GM21528 (cell line): ENCODE measurements around the gene TMEM181.
"Not testable (repeated sequence)": the region's sequence is repeated elsewhere in the genome, so short reads cannot be mapped to it uniquely, and the experiment has no call there.

Source experiments
- ATAC-seq: cut with Tn5 transposase; IDR thresholded peaks from one replicate; pipeline ENCODE4 v1.9.1; 2021; ENCODE audit warnings: mild to moderate bottlenecking, moderate library complexity; ENCODE audit not compliant: unreplicated experiment, low FRiP score

The TMEM181 gene

GRCh38 chr6:158653577-158654354, 93.9 kb downstream of the TMEM181 start:
- ATAC-seq, result peak; percentile 50

GRCh38 chr6:158654498-158654897, 94.6 kb downstream of the TMEM181 start:
- no peak for ATAC-seq

GRCh38 chr6:158654960-158655489, 95.1 kb downstream of the TMEM181 start:
- ATAC-seq, result no peak

- ATAC-seq, result no peak
Measured at GRCh38 chr6:158655569-158656450, 95.9 kb downstream of the TMEM181 start.

- ATAC-seq, result not testable (repeated sequence)
Measured at GRCh38 chr6:158656986-158657385, 97.1 kb downstream of the TMEM181 start.

- no peak for ATAC-seq
Measured at GRCh38 chr6:158660333-158660754, 100.5 kb downstream of the TMEM181 start.

GRCh38 chr6:158661156-158661685, 101.3 kb downstream of the TMEM181 start:
- ATAC-seq, result no peak

- ATAC-seq, result no peak
Measured at GRCh38 chr6:158662607-158662953, 102.7 kb downstream of the TMEM181 start.

- ATAC-seq, result no peak
Measured at GRCh38 chr6:158662954-158663624, 103.2 kb downstream of the TMEM181 start.

GRCh38 chr6:158663625-158664165, 103.8 kb downstream of the TMEM181 start:
- ATAC-seq, result no peak

- ATAC-seq, result no peak
Measured at GRCh38 chr6:158665332-158665731, 105.4 kb downstream of the TMEM181 start.

GRCh38 chr6:158666628-158667359, 106.9 kb downstream of the TMEM181 start:
- ATAC-seq, result no peak

- ATAC-seq, result no peak
Measured at GRCh38 chr6:158667360-158667981, 107.6 kb downstream of the TMEM181 start.

GRCh38 chr6:158668707-158669103, 108.8 kb downstream of the TMEM181 start:
- no peak for ATAC-seq

GRCh38 chr6:158669145-158670035, 109.5 kb downstream of the TMEM181 start:
- ATAC-seq, result no peak

GRCh38 chr6:158672119-158672518, 112.2 kb downstream of the TMEM181 start:
- not testable (repeated sequence) for ATAC-seq

- ATAC-seq, result no peak
Measured at GRCh38 chr6:158672726-158673125, 112.8 kb downstream of the TMEM181 start.
